ENCODE measurements around the gene PDSS2. TPM values are rescaled to one million over a fixed set of nuclear protein-coding genes. Genes with fewer than 3 reads are reported as not detected.

The PDSS2 gene
- total RNA-seq, 1 experiment from 2014 or later = 16.1 TPM

- ChIA-PET CTCF (no interaction called here), POLR2A (ENCODE audit: low non-redundant PET) (no interaction called here)
- H3K36me3 ChIP-seq (ENCODE audit: insufficient read depth, low read length, poor library complexity, severe bottlenecking) = no peaks in the 10 kb centered on the region
- no TSS peak for BruUV-seq (replicated peaks)
- intact Hi-C loops (cut with micrococcal nuclease; ENCODE audit: unreplicated experiment) = no loop called here
- no peaks in the 10 kb centered on the region for H3K4me1 ChIP-seq (ENCODE audit: insufficient read depth, low read length, poor library complexity, severe bottlenecking)
- H3K9me3 ChIP-seq (ENCODE audit: low read depth, low read length, poor library complexity, severe bottlenecking) = no peaks in the 10 kb centered on the region
- DNase-seq (ENCODE audit: low spot score) = no peak
- no peak overlapping the region for H3K27ac ChIP-seq (ENCODE audit: low read depth, low read length, poor library complexity, severe bottlenecking)
- no peaks in the 10 kb centered on the region for H3K27me3 ChIP-seq (replicated peaks; ENCODE audit: insufficient read depth, low read depth, low read length, poor library complexity)
- H3K4me3 ChIP-seq (ENCODE audit: low read depth, low read length, poor library complexity, severe bottlenecking) = no peak overlapping the region
- TF ChIP-seq CTCF (conservative IDR thresholded peaks at IDR 0.05; ENCODE audit: low read depth, low read length) (no peak), EZH2 (IDR thresholded peaks at IDR 0.05; ENCODE audit: borderline replicate concordance, low read depth, low read length, poor library complexity, severe bottlenecking) (no peak)
These were observed 305.1 kb downstream of the PDSS2 start for GRCh38 chr6:107154131-107154800.

DNA sequence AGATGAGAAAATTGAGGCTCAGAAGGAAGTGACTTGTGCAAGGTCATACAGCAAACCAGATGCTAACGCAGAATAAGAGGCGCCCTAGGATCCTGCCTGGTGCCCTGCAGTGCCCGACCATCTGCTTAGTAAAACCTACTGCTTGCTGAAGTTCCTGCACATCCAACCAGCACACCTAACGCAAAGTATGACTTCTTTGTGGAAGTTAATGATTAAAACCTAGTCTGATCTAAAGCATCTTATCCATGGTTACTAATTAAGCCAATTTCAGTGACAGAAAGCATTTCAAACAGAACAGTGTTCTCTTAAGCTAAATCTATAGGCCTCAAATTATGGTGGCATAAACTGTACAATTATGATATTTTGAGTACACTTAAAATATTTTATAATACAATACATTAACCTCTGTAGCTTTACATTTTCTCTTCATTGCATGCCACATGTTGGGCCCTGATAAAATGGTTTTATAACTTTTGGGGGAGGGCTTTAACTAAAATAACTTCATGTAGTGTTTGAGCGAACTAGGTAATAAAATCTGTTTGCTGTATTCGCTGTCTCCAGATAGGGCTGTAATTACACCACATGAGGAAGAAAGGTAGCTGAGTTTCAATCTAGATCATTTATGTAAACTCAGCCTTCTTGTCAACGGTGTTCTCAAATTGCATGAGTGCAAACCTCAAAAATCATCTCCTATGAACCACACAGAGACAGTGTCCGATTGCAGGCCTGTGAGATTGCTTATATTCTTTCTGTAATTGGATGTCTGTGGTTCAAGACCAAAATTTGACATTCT, 306.5 kb downstream of the PDSS2 start:
- DNase-seq (ENCODE audit: low spot score) = no peak
- Histone ChIP-seq H3K27ac (ENCODE audit: low read depth, low read length, poor library complexity, severe bottlenecking) (no peak overlapping the region), H3K27me3 (replicated peaks; ENCODE audit: insufficient read depth, low read depth, low read length, poor library complexity) (no peaks in the 10 kb centered on the region), H3K9me3 (ENCODE audit: low read depth, low read length, poor library complexity, severe bottlenecking) (no peaks in the 10 kb centered on the region), H3K4me3 (ENCODE audit: low read depth, low read length, poor library complexity, severe bottlenecking) (no peak overlapping the region), H3K36me3 (ENCODE audit: insufficient read depth, low read length, poor library complexity, severe bottlenecking) (no peaks in the 10 kb centered on the region), H3K4me1 (ENCODE audit: insufficient read depth, low read length, poor library complexity, severe bottlenecking) (no peaks in the 10 kb centered on the region)
- POLR2A ChIA-PET (ENCODE audit: low non-redundant PET) = no interaction called here
- no peak for TF ChIP-seq EZH2 (IDR thresholded peaks at IDR 0.05; ENCODE audit: borderline replicate concordance, low read depth, low read length, poor library complexity, severe bottlenecking)
- no peak for TF ChIP-seq CTCF (conservative IDR thresholded peaks at IDR 0.05; ENCODE audit: low read depth, low read length)
- intact Hi-C loops (cut with micrococcal nuclease; ENCODE audit: unreplicated experiment) = no loop called here
- BruUV-seq (replicated peaks) = no TSS peak
- CTCF ChIA-PET = no interaction called here

- TF ChIP-seq CTCF (conservative IDR thresholded peaks at IDR 0.05; ENCODE audit: low read depth, low read length) = no peak
- no peak for TF ChIP-seq EZH2 (IDR thresholded peaks at IDR 0.05; ENCODE audit: borderline replicate concordance, low read depth, low read length, poor library complexity, severe bottlenecking)
- POLR2A ChIA-PET (ENCODE audit: low non-redundant PET) = no interaction called here
- CTCF ChIA-PET = no interaction called here
- peak; percentile 12 for DNase-seq (ENCODE audit: low spot score)
- no peaks in the 10 kb centered on the region for H3K36me3 ChIP-seq (ENCODE audit: insufficient read depth, low read length, poor library complexity, severe bottlenecking)
- no peak overlapping the region for H3K27ac ChIP-seq (ENCODE audit: low read depth, low read length, poor library complexity, severe bottlenecking)
- no peak overlapping the region for H3K4me3 ChIP-seq (ENCODE audit: low read depth, low read length, poor library complexity, severe bottlenecking)
- no peaks in the 10 kb centered on the region for H3K9me3 ChIP-seq (ENCODE audit: low read depth, low read length, poor library complexity, severe bottlenecking)
- H3K4me1 ChIP-seq (ENCODE audit: insufficient read depth, low read length, poor library complexity, severe bottlenecking) = no peaks in the 10 kb centered on the region
- intact Hi-C loops (cut with micrococcal nuclease; ENCODE audit: unreplicated experiment) = no loop called here
- no TSS peak for BruUV-seq (replicated peaks)
- H3K27me3 ChIP-seq (replicated peaks; ENCODE audit: insufficient read depth, low read depth, low read length, poor library complexity) = no peaks in the 10 kb centered on the region
These were observed 314.7 kb downstream of the PDSS2 start for GRCh38 chr6:107144666-107145065.
